GM12891 (cell line): Measurements from ENCODE around the gene GATA5.

ENCODE experiments used
- POLR2A ChIP-seq: IDR thresholded peaks from 2 replicates; pipeline ENCODE4 v1.6.1; 2011; ENCODE audit warnings: low read depth, low read length, control low read depth
- POLR2AphosphoS5 ChIP-seq: IDR thresholded peaks from 2 replicates; pipeline ENCODE4 v1.6.1; 2011; ENCODE audit warnings: low read depth, low read length, control low read depth
- TAF1 ChIP-seq: IDR thresholded peaks from 2 replicates; pipeline ENCODE4 v1.6.1; 2011; ENCODE audit warnings: low read depth, low read length, control low read depth

- TF ChIP-seq POLR2A (no peak), TAF1 (no peak), POLR2AphosphoS5 (no peak)
Observed at GRCh38 chr20:62472138-62472940, 3.5 kb downstream of the GATA5 start.
